Stimulated activated CD8-positive, alpha-beta memory T cell treated with anti-CD3 and anti-CD28 coated beads, Interleukin-4, amount 100 ng/mL, for 1 hour (primary cell): ENCODE data around the gene NDUFS6.
A peak's percentile ranks its signal among the peaks of the same experiment; 100 is the strongest.
"Not testable (repeated sequence)": the region's sequence is repeated elsewhere in the genome, so short reads cannot be mapped to it uniquely, and the experiment has no call there.

Experiments used
- DNase-seq, 2 donors: peaks; one replicate each; pipeline ENCODE4 v3.0.0-alpha.2; 2020; ENCODE audit warnings: low read depth in 2 of 2, low spot score in 1 of 2

NDUFS6 gene

GRCh38 chr5:1797103-1797800 is 4.0 kb upstream of the NDUFS6 start:
- no peak for DNase-seq

GRCh38 chr5:1797855-1798254 is 3.4 kb upstream of the NDUFS6 start:
- no peak for DNase-seq

- DNase-seq = not testable (repeated sequence)
Observed at GRCh38 chr5:1798589-1798988, 2.6 kb upstream of the NDUFS6 start.

GRCh38 chr5:1799110-1799601 is 2.1 kb upstream of the NDUFS6 start:
- DNase-seq = no peak

- DNase-seq = peak; percentile 81 to 89
Observed at GRCh38 chr5:1799602-1800471, 1.4 kb upstream of the NDUFS6 start, which contains the start of gene MRPL36. TSS of gene MRPL36 (minus strand) at chr5:1799837. CDS start at chr5:1798935, 902 bp downstream.

GRCh38 chr5:1800472-1801221 is 560 bp upstream of the NDUFS6 start:
- no peak for DNase-seq

GRCh38 chr5:1801967-1802295 is 724 bp downstream of the NDUFS6 start:
- no peak for DNase-seq

- no peak for DNase-seq
Observed at GRCh38 chr5:1803192-1803591, 2.0 kb downstream of the NDUFS6 start.

GRCh38 chr5:1804001-1804690 is 2.9 kb downstream of the NDUFS6 start:
- DNase-seq = no peak

GRCh38 chr5:1805326-1805725 is 4.1 kb downstream of the NDUFS6 start:
- no peak for DNase-seq

GRCh38 chr5:1805736-1806135 is 4.5 kb downstream of the NDUFS6 start:
- DNase-seq = no peak

GRCh38 chr5:1806199-1806598 is 5.0 kb downstream of the NDUFS6 start:
- no peak for DNase-seq

GRCh38 chr5:1806974-1807373 is 5.8 kb downstream of the NDUFS6 start:
- DNase-seq = no peak

GRCh38 chr5:1807451-1808185 is 6.4 kb downstream of the NDUFS6 start:
- no peak for DNase-seq

- no peak for DNase-seq
Observed at GRCh38 chr5:1808439-1808838, 7.2 kb downstream of the NDUFS6 start.

- no peak for DNase-seq
Observed at GRCh38 chr5:1809416-1810035, 8.3 kb downstream of the NDUFS6 start.

GRCh38 chr5:1810581-1811101 is 9.4 kb downstream of the NDUFS6 start:
- no peak for DNase-seq

- DNase-seq = no peak
Observed at GRCh38 chr5:1814183-1815020, 13.2 kb downstream of the NDUFS6 start.
